ENCODE measurements around the gene GRID1.

- TF ChIP-seq CTCF (IDR thresholded peaks at IDR 0.05) (no peak), POLR2A (IDR thresholded peaks at IDR 0.05) (no peak), POLR2AphosphoS5 (IDR thresholded peaks at IDR 0.05) (no peak)
Measured at GRCh38 chr10:86348321-86349210, 18.0 kb downstream of the GRID1 start.

Data from breast epithelium (tissue), 3 donors.